Measurements from ENCODE around the gene NAPA.

DNA sequence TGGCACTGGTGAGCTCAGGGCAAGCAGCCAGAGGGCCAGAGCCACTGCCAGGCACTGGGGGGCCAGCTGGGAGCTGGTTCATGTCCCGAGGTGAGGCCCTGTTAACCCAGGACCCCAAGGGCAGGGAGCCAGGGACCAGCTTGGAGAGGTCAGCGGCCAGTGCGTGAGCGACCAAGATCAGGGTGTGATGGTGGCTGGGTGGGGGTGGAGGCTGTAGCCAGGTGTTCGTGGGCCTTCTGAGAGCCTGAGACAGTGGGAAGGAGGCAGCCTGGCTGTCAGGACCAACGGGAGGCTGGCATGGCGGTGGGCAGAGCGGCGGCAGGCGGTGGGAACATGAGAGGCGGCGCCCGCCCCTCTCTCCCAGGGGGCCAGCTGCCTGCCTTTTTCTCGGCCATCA is 22.7 kb downstream of the NAPA start:
- TF ChIP-seq POLR2AphosphoS5 (IDR thresholded peaks at IDR 0.05; ENCODE audit: borderline replicate concordance, low read depth, low read length) = no peak; the same call in 1 of the 2 replicates
- TF ChIP-seq EZH2 (IDR thresholded peaks at IDR 0.05) = no peak
- TF ChIP-seq FOXP2 (optimal IDR thresholded peaks at IDR 0.05; ENCODE audit: control extremely low read depth, extremely low read length, insufficient read depth) = no peak
